ENCODE results near the gene ZNF440.
"Not testable (repeated sequence)": the region's sequence is repeated elsewhere in the genome, so short reads cannot be mapped to it uniquely, and the experiment has no call there.

ZNF440 gene

GRCh38 chr19:11828957-11829876 lies 15.1 kb downstream of the ZNF440 start:
- H3K27ac ChIP-seq (ENCODE audit: low read depth in 2 of 2, low read length in 2 of 2); H3K9ac ChIP-seq (ENCODE audit: low read depth in 1 of 2, low read length in 2 of 2); H3K27me3 ChIP-seq (ENCODE audit: control insufficient read depth in 2 of 2, insufficient read depth in 2 of 2, low read length in 2 of 2); H3K4me1 ChIP-seq (ENCODE audit: control insufficient read depth in 2 of 2, insufficient read depth in 2 of 2, low read length in 2 of 2): not testable (repeated sequence)
- peak overlapping the region in 1 of 2 donors; percentile 7 for H3K4me3 ChIP-seq (ENCODE audit: low read length in 2 of 2)
- H3K9me3 ChIP-seq (ENCODE audit: control insufficient read depth in 2 of 2, low read length in 2 of 2): peaks cover 39 to 41% of the 10 kb centered on the region in 2 donors
- H3K36me3 ChIP-seq (ENCODE audit: control insufficient read depth in 2 of 2, insufficient read depth in 2 of 2, low read length in 2 of 2): peaks cover 49 to 59% of the 10 kb centered on the region in 2 donors

- Histone ChIP-seq H3K9me3 (ENCODE audit: control insufficient read depth in 2 of 2, low read length in 2 of 2) (peaks cover 38% of the 10 kb centered on the region in 2 donors), H3K27me3 (ENCODE audit: control insufficient read depth in 2 of 2, insufficient read depth in 2 of 2, low read length in 2 of 2) (no peaks in the 10 kb centered on the region), H3K36me3 (ENCODE audit: control insufficient read depth in 2 of 2, insufficient read depth in 2 of 2, low read length in 2 of 2) (peaks cover 46 to 51% of the 10 kb centered on the region in 2 donors), H3K27ac (ENCODE audit: low read depth in 2 of 2, low read length in 2 of 2) (no peak overlapping the region), H3K9ac (ENCODE audit: low read depth in 1 of 2, low read length in 2 of 2) (no peak overlapping the region), H3K4me3 (ENCODE audit: low read length in 2 of 2) (peak overlapping the region; percentile 39 to 53), H3K4me1 (ENCODE audit: control insufficient read depth in 2 of 2, insufficient read depth in 2 of 2, low read length in 2 of 2) (no peaks in the 10 kb centered on the region)
These were observed 18.3 kb downstream of the ZNF440 start for GRCh38 chr19:11832253-11832912.

GRCh38 chr19:11833541-11833940 lies 19.5 kb downstream of the ZNF440 start:
- Histone ChIP-seq H3K9ac (ENCODE audit: low read depth in 1 of 2, low read length in 2 of 2) (no peak overlapping the region), H3K4me1 (ENCODE audit: control insufficient read depth in 2 of 2, insufficient read depth in 2 of 2, low read length in 2 of 2) (no peaks in the 10 kb centered on the region), H3K36me3 (ENCODE audit: control insufficient read depth in 2 of 2, insufficient read depth in 2 of 2, low read length in 2 of 2) (peaks cover 46 to 49% of the 10 kb centered on the region in 2 donors), H3K4me3 (ENCODE audit: low read length in 2 of 2) (no peak overlapping the region), H3K27ac (ENCODE audit: low read depth in 2 of 2, low read length in 2 of 2) (no peak overlapping the region), H3K27me3 (ENCODE audit: control insufficient read depth in 2 of 2, insufficient read depth in 2 of 2, low read length in 2 of 2) (no peaks in the 10 kb centered on the region), H3K9me3 (ENCODE audit: control insufficient read depth in 2 of 2, low read length in 2 of 2) (peaks cover 30 to 41% of the 10 kb centered on the region in 2 donors)

GRCh38 chr19:11835626-11836066 lies 21.6 kb downstream of the ZNF440 start:
- not testable (repeated sequence) for H3K4me1 ChIP-seq (ENCODE audit: control insufficient read depth in 2 of 2, insufficient read depth in 2 of 2, low read length in 2 of 2); H3K27ac ChIP-seq (ENCODE audit: low read depth in 2 of 2, low read length in 2 of 2); H3K4me3 ChIP-seq (ENCODE audit: low read length in 2 of 2); H3K27me3 ChIP-seq (ENCODE audit: control insufficient read depth in 2 of 2, insufficient read depth in 2 of 2, low read length in 2 of 2); H3K9ac ChIP-seq (ENCODE audit: low read depth in 1 of 2, low read length in 2 of 2)
- peaks cover 28 to 32% of the 10 kb centered on the region in 2 donors for H3K36me3 ChIP-seq (ENCODE audit: control insufficient read depth in 2 of 2, insufficient read depth in 2 of 2, low read length in 2 of 2)
- peaks cover 25 to 33% of the 10 kb centered on the region in 2 donors for H3K9me3 ChIP-seq (ENCODE audit: control insufficient read depth in 2 of 2, low read length in 2 of 2)

GRCh38 chr19:11843722-11844121 lies 29.6 kb downstream of the ZNF440 start:
- H3K4me3 ChIP-seq (ENCODE audit: low read length in 2 of 2): no peak overlapping the region
- no peaks in the 10 kb centered on the region for H3K36me3 ChIP-seq (ENCODE audit: control insufficient read depth in 2 of 2, insufficient read depth in 2 of 2, low read length in 2 of 2)
- no peaks in the 10 kb centered on the region for H3K27me3 ChIP-seq (ENCODE audit: control insufficient read depth in 2 of 2, insufficient read depth in 2 of 2, low read length in 2 of 2)
- no peak overlapping the region for H3K9ac ChIP-seq (ENCODE audit: low read depth in 1 of 2, low read length in 2 of 2)
- H3K9me3 ChIP-seq (ENCODE audit: control insufficient read depth in 2 of 2, low read length in 2 of 2): no peaks in the 10 kb centered on the region
- no peak overlapping the region for H3K27ac ChIP-seq (ENCODE audit: low read depth in 2 of 2, low read length in 2 of 2)
- H3K4me1 ChIP-seq (ENCODE audit: control insufficient read depth in 2 of 2, insufficient read depth in 2 of 2, low read length in 2 of 2): peaks cover 2 to 4% of the 10 kb centered on the region in 2 donors

GRCh38 chr19:11847615-11848014 lies 33.5 kb downstream of the ZNF440 start:
- H3K4me1 ChIP-seq (ENCODE audit: control insufficient read depth in 2 of 2, insufficient read depth in 2 of 2, low read length in 2 of 2); H3K27me3 ChIP-seq (ENCODE audit: control insufficient read depth in 2 of 2, insufficient read depth in 2 of 2, low read length in 2 of 2); H3K9me3 ChIP-seq (ENCODE audit: control insufficient read depth in 2 of 2, low read length in 2 of 2); H3K4me3 ChIP-seq (ENCODE audit: low read length in 2 of 2); H3K27ac ChIP-seq (ENCODE audit: low read depth in 2 of 2, low read length in 2 of 2); H3K9ac ChIP-seq (ENCODE audit: low read depth in 1 of 2, low read length in 2 of 2); H3K36me3 ChIP-seq (ENCODE audit: control insufficient read depth in 2 of 2, insufficient read depth in 2 of 2, low read length in 2 of 2): not testable (repeated sequence)

GRCh38 chr19:11848200-11848593 lies 34.1 kb downstream of the ZNF440 start:
- Histone ChIP-seq H3K27me3 (ENCODE audit: control insufficient read depth in 2 of 2, insufficient read depth in 2 of 2, low read length in 2 of 2) (no peaks in the 10 kb centered on the region), H3K9me3 (ENCODE audit: control insufficient read depth in 2 of 2, low read length in 2 of 2) (no peaks in the 10 kb centered on the region), H3K4me3 (ENCODE audit: low read length in 2 of 2) (peak overlapping the region; percentile 4 to 87), H3K36me3 (ENCODE audit: control insufficient read depth in 2 of 2, insufficient read depth in 2 of 2, low read length in 2 of 2) (no peaks in the 10 kb centered on the region), H3K27ac (ENCODE audit: low read depth in 2 of 2, low read length in 2 of 2) (peak overlapping the region in 1 of 2 donors; percentile 77), H3K9ac (ENCODE audit: low read depth in 1 of 2, low read length in 2 of 2) (no peak overlapping the region), H3K4me1 (ENCODE audit: control insufficient read depth in 2 of 2, insufficient read depth in 2 of 2, low read length in 2 of 2) (peaks cover 6 to 8% of the 10 kb centered on the region in 2 donors)

GRCh38 chr19:11848594-11849469 lies 34.8 kb downstream of the ZNF440 start, which contains the start of gene ZNF439:
Gene ZNF439, plus strand, starts transcription at chr19:11848726. Its CDS starts 142 bp downstream, at chr19:11848868.
- H3K27me3 ChIP-seq (ENCODE audit: control insufficient read depth in 2 of 2, insufficient read depth in 2 of 2, low read length in 2 of 2): no peaks in the 10 kb centered on the region
- H3K9ac ChIP-seq (ENCODE audit: low read depth in 1 of 2, low read length in 2 of 2): peak within 1 kb of the TSS; percentile 38 to 54
- H3K4me3 ChIP-seq (ENCODE audit: low read length in 2 of 2): peak within 1 kb of the TSS; percentile 77 to 87
- no peaks in the 10 kb centered on the region for H3K36me3 ChIP-seq (ENCODE audit: control insufficient read depth in 2 of 2, insufficient read depth in 2 of 2, low read length in 2 of 2)
- H3K27ac ChIP-seq (ENCODE audit: low read depth in 2 of 2, low read length in 2 of 2): peak within 1 kb of the TSS; percentile 32 to 77
- H3K9me3 ChIP-seq (ENCODE audit: control insufficient read depth in 2 of 2, low read length in 2 of 2): no peaks in the 10 kb centered on the region
- peaks cover 6 to 8% of the 10 kb centered on the region in 2 donors for H3K4me1 ChIP-seq (ENCODE audit: control insufficient read depth in 2 of 2, insufficient read depth in 2 of 2, low read length in 2 of 2)

- not testable (repeated sequence) for H3K4me1 ChIP-seq (ENCODE audit: control insufficient read depth in 2 of 2, insufficient read depth in 2 of 2, low read length in 2 of 2); H3K36me3 ChIP-seq (ENCODE audit: control insufficient read depth in 2 of 2, insufficient read depth in 2 of 2, low read length in 2 of 2); H3K4me3 ChIP-seq (ENCODE audit: low read length in 2 of 2); H3K9ac ChIP-seq (ENCODE audit: low read depth in 1 of 2, low read length in 2 of 2); H3K27ac ChIP-seq (ENCODE audit: low read depth in 2 of 2, low read length in 2 of 2); H3K9me3 ChIP-seq (ENCODE audit: control insufficient read depth in 2 of 2, low read length in 2 of 2); H3K27me3 ChIP-seq (ENCODE audit: control insufficient read depth in 2 of 2, insufficient read depth in 2 of 2, low read length in 2 of 2)
These were observed 36.2 kb downstream of the ZNF440 start for GRCh38 chr19:11850289-11850688.
